Measurements from ENCODE around the gene G0S2. TPM values are rescaled to one million over a fixed set of nuclear protein-coding genes. Genes with fewer than 3 reads are reported as not detected.
A peak's percentile ranks its signal among the peaks of the same experiment; 100 is the strongest.

G0S2 gene
- total RNA-seq = 10 to 100 TPM; 10.6 to 89.1 TPM
- polyA plus RNA-seq (ENCODE audit: insufficient read length in 6 of 6) = 10 to 100 TPM; 24.1 to 60.8 (median 36.7) TPM
- long read RNA-seq, donor 1, transcript G0S2-201 (2 exons, 866 nt) = major isoform, 103 of 103 reads
- long read RNA-seq, donor 1, partial matches to known transcripts = 0 of 103 reads
- long read RNA-seq, donor 1, other reads (novel, unspliced or antisense) = 0 of 103 reads
- long read RNA-seq, donor 2, transcript G0S2-201 (2 exons, 866 nt) = major isoform, 60 of 60 reads
- long read RNA-seq, donor 2, partial matches to known transcripts = 0 of 60 reads
- long read RNA-seq, donor 2, other reads (novel, unspliced or antisense) = 0 of 60 reads
- long read RNA-seq, donor 3, transcript G0S2-201 (2 exons, 866 nt) = major isoform, 41 of 41 reads
- long read RNA-seq, donor 3, partial matches to known transcripts = 0 of 41 reads
- long read RNA-seq, donor 3, other reads (novel, unspliced or antisense) = 0 of 41 reads
- long read RNA-seq, donor 4, transcript G0S2-201 (2 exons, 866 nt) = major isoform, 37 of 38 reads
- long read RNA-seq, donor 4, partial matches to known transcripts = 1 of 38 reads
- long read RNA-seq, donor 4, other reads (novel, unspliced or antisense) = 0 of 38 reads
- long read RNA-seq, donor 5, transcript G0S2-201 (2 exons, 866 nt) = major isoform, 83 of 83 reads
- long read RNA-seq, donor 5, partial matches to known transcripts = 0 of 83 reads
- long read RNA-seq, donor 5, other reads (novel, unspliced or antisense) = 0 of 83 reads
- long read RNA-seq, donor 6, transcript G0S2-201 (2 exons, 866 nt) = major isoform, 84 of 84 reads
- long read RNA-seq, donor 6, partial matches to known transcripts = 0 of 84 reads
- long read RNA-seq, donor 6, other reads (novel, unspliced or antisense) = 0 of 84 reads
- long read RNA-seq, donor 7, transcript G0S2-201 (2 exons, 866 nt) = major isoform, 32 of 32 reads
- long read RNA-seq, donor 7, partial matches to known transcripts = 0 of 32 reads
- long read RNA-seq, donor 7, other reads (novel, unspliced or antisense) = 0 of 32 reads
- long read RNA-seq, donor 8, transcript G0S2-201 (2 exons, 866 nt) = major isoform, 54 of 54 reads
- long read RNA-seq, donor 8, partial matches to known transcripts = 0 of 54 reads
- long read RNA-seq, donor 8, other reads (novel, unspliced or antisense) = 0 of 54 reads
- long read RNA-seq, donor 9 = 0 reads
- long read RNA-seq, donor 10, transcript G0S2-201 (2 exons, 866 nt) = major isoform, 187 of 194 reads
- long read RNA-seq, donor 10, partial matches to known transcripts = 0 of 194 reads
- long read RNA-seq, donor 10, other reads (novel, unspliced or antisense) = 7 of 194 reads
- long read RNA-seq, donor 11, partial matches to known transcripts = 0 of 4 reads
- long read RNA-seq, donor 11, other reads (novel, unspliced or antisense) = 0 of 4 reads
- long read RNA-seq, donor 12, transcript G0S2-201 (2 exons, 866 nt) = major isoform, 83 of 83 reads
- long read RNA-seq, donor 12, partial matches to known transcripts = 0 of 83 reads
- long read RNA-seq, donor 12, other reads (novel, unspliced or antisense) = 0 of 83 reads

GRCh38 chr1:209674957-209675564, at the start of gene G0S2:
Gene G0S2, plus strand, starts transcription at chr1:209675412. Its CDS starts 273 bp downstream, at chr1:209675685.
- ATAC-seq (peak; percentile 84), DNase-seq (peak; percentile 77 to 95 (median 88))
- Histone ChIP-seq H3K4me3 (peak within 1 kb of the TSS; percentile 31 to 54), H3K36me3 (no peaks in the 10 kb centered on the region), H3K4me1 (peaks cover 19 to 62% of the 10 kb centered on the region in 2 donors), H3K27me3 (peaks cover 4 to 43% of the 10 kb centered on the region in 2 donors), H3K9me3 (no peaks in the 10 kb centered on the region), H3K27ac (peak within 1 kb of the TSS in 1 of 2 donors; percentile 84)
- intact Hi-C loops (cut with DNase I) = no loop called here
- TF ChIP-seq, protein P1, sequence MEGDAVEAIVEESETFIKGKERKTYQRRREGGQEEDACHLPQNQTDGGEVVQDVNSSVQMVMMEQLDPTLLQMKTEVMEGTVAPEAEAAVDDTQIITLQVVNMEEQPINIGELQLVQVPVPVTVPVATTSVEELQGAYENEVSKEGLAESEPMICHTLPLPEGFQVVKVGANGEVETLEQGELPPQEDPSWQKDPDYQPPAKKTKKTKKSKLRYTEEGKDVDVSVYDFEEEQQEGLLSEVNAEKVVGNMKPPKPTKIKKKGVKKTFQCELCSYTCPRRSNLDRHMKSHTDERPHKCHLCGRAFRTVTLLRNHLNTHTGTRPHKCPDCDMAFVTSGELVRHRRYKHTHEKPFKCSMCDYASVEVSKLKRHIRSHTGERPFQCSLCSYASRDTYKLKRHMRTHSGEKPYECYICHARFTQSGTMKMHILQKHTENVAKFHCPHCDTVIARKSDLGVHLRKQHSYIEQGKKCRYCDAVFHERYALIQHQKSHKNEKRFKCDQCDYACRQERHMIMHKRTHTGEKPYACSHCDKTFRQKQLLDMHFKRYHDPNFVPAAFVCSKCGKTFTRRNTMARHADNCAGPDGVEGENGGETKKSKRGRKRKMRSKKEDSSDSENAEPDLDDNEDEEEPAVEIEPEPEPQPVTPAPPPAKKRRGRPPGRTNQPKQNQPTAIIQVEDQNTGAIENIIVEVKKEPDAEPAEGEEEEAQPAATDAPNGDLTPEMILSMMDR (IDR thresholded peaks at IDR 0.05) = no peak

GRCh38 chr1:209625791-209626285, 49.4 kb upstream of the G0S2 start:
- H3K27ac ChIP-seq = peak overlapping the region in 1 of 2 donors; percentile 51
- intact Hi-C loops (cut with DNase I) = loop anchor here in 1 of 2 donors (5.0 kb wide), 1 partner anchor 49 kb away; no protein-coding TSS in a partner anchor
- peaks cover 3 to 24% of the 10 kb centered on the region in 2 donors for H3K4me1 ChIP-seq
- no peaks in the 10 kb centered on the region for H3K27me3 ChIP-seq
- peak in 2 of 4 donors; percentile 41 to 74 for DNase-seq
- no peak for ATAC-seq
- TF ChIP-seq, protein P1 (IDR thresholded peaks at IDR 0.05) = no peak
- no peaks in the 10 kb centered on the region for H3K9me3 ChIP-seq
- peaks cover 0 to 54% of the 10 kb centered on the region in 2 donors for H3K36me3 ChIP-seq
- H3K4me3 ChIP-seq = no peak overlapping the region

DNA sequence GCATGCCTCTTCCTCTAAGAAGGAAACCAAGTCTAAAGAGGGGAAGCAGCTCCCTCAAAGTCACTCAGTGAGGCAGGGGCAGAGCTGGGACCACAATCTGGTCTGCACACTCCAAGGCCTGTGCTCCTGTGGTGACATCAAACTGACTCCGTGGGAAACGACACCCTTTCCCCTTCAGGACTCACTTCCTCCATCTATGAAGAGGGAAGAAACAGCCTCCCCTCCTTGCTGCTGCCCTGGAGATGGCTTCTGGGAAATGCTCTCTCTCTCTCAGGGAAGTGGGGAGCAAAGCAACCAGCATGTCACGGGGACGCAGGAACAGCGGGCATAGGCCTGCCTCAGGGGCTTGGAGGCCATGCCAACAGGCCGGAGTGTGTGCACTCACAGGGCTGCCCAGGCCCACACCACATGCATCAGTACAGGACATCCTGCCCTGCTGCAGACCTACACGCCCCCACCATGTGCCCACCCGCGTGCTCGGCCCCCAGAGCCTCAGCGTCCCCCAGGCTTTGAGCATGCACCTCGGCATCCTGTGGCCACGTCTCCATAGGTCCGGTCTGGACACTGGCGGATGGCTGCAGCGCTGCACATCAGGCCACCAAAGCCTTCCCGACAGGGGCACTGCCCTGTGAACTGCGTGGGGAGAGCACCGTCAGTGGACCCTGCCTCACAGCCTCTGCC, 48.7 kb upstream of the G0S2 start:
- peaks cover 3 to 22% of the 10 kb centered on the region in 2 donors for H3K4me1 ChIP-seq
- intact Hi-C loops (cut with DNase I) = loop anchor here in 1 of 2 donors (5.0 kb wide), 1 partner anchor 49 kb away; no protein-coding TSS in a partner anchor
- H3K27ac ChIP-seq = peak overlapping the region in 1 of 2 donors; percentile 51
- no peaks in the 10 kb centered on the region for H3K27me3 ChIP-seq
- no peaks in the 10 kb centered on the region for H3K9me3 ChIP-seq
- H3K4me3 ChIP-seq = no peak overlapping the region
- H3K36me3 ChIP-seq = peaks cover 0 to 59% of the 10 kb centered on the region in 2 donors
- TF ChIP-seq, protein P1 (IDR thresholded peaks at IDR 0.05) = no peak
- DNase-seq (no peak), ATAC-seq (peak; percentile 44)
